Measurements from ENCODE around the gene ZNF865.

- TF ChIP-seq RAD21 (conservative IDR thresholded peaks at IDR 0.05) (no peak), EZH2 (IDR thresholded peaks at IDR 0.05; ENCODE audit: borderline replicate concordance, insufficient read depth, low read length, poor library complexity, severe bottlenecking) (no peak)
Measured at GRCh38 chr19:55640043-55640576, 34.7 kb downstream of the ZNF865 start.
